Neural crest cell (in vitro differentiated cells): ENCODE data around the gene FBXL7. TPM values are rescaled to one million over a fixed set of nuclear protein-coding genes. Genes with fewer than 3 reads are reported as not detected.
"Not testable (repeated sequence)": the region's sequence is repeated elsewhere in the genome, so short reads cannot be mapped to it uniquely, and the experiment has no call there.

ENCODE experiments used
- DNase-seq: peaks from one replicate; pipeline ENCODE4 v3.0.0; 2021; ENCODE audit warnings: low read depth, mixed read lengths, low spot score
- H3K27ac Mint-ChIP-seq: one replicate; pipeline ENCODE4 v1.8.0; 2021; ENCODE audit warnings: mild to moderate bottlenecking, mixed read lengths; ENCODE audit not compliant: unreplicated experiment
- H3K27me3 Mint-ChIP-seq: 2 replicates; pipeline ENCODE4 v1.8.0; 2021; ENCODE audit warnings: low read depth, mild to moderate bottlenecking, mixed read lengths
- H3K36me3 Mint-ChIP-seq: 2 replicates; pipeline ENCODE4 v1.8.0; 2021; ENCODE audit warnings: low read depth, mild to moderate bottlenecking, mixed read lengths
- H3K4me1 Mint-ChIP-seq: 2 replicates; pipeline ENCODE4 v1.8.0; 2021; ENCODE audit warnings: mixed read lengths
- H3K4me3 Mint-ChIP-seq: one replicate; pipeline ENCODE4 v1.8.0; 2021; ENCODE audit warnings: mild to moderate bottlenecking, mixed read lengths
- H3K9me3 Mint-ChIP-seq: 2 replicates; pipeline ENCODE4 v1.8.0; 2021; ENCODE audit warnings: mixed read lengths
- total RNA-seq: library from RNA; stranded (reverse); gene quantifications from 2 replicates; pipeline ENCODE4 v1.2.1, GENCODE V29; 2021
- TF ChIP-seq, protein P1 (sequence below): fragments of 200-600 bp; sonication (generic); conservative IDR thresholded peaks from 2 replicates; pipeline ENCODE4 v1.5.0; 2021; ENCODE audit warnings: antibody characterized with exemption, mild to moderate bottlenecking

FBXL7 gene
- total RNA-seq, 1 donor from 2014 or later = 20.8 TPM

DNA sequence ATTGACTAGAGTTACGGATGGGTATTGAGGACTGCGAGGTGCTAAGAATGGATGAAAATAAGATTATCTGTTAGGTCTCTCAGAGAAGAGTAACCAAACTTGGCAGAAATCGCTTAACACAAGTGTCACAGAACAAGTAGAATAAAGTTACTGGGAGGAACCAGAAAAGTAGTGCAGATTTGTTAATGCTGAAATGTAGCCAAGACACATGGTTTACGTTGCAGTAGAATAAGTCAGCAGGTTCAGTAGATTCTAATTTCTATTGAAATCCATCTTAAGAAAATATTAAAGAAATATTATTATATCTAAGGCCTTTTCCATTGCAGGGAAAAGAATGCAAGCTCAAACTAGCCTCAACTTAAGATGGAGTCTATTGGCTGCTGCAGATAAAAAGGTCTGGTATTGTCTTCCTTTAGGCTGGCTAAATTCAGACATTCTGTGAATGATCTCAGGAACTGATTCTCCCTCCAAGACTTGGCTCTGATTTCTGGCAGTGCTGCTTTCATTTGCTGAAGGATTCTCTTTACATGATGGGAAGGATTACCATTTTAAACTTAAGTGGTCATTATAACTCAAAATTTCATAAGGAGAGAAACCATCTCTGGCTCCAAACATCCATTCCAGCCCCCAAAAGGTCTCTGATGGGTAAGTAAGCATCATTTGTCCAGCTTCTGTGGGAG, 364.7 kb downstream of the FBXL7 start:
- peaks cover 15% of the 10 kb centered on the region for H3K36me3 Mint-ChIP-seq
- DNase-seq = no peak
- H3K4me3 Mint-ChIP-seq = no peak overlapping the region
- peaks cover 20% of the 10 kb centered on the region for H3K9me3 Mint-ChIP-seq
- TF ChIP-seq, protein P1, sequence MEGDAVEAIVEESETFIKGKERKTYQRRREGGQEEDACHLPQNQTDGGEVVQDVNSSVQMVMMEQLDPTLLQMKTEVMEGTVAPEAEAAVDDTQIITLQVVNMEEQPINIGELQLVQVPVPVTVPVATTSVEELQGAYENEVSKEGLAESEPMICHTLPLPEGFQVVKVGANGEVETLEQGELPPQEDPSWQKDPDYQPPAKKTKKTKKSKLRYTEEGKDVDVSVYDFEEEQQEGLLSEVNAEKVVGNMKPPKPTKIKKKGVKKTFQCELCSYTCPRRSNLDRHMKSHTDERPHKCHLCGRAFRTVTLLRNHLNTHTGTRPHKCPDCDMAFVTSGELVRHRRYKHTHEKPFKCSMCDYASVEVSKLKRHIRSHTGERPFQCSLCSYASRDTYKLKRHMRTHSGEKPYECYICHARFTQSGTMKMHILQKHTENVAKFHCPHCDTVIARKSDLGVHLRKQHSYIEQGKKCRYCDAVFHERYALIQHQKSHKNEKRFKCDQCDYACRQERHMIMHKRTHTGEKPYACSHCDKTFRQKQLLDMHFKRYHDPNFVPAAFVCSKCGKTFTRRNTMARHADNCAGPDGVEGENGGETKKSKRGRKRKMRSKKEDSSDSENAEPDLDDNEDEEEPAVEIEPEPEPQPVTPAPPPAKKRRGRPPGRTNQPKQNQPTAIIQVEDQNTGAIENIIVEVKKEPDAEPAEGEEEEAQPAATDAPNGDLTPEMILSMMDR = no peak
- H3K27me3 Mint-ChIP-seq = no peaks in the 10 kb centered on the region
- H3K4me1 Mint-ChIP-seq = peaks cover 14% of the 10 kb centered on the region
- no peak overlapping the region for H3K27ac Mint-ChIP-seq

DNA sequence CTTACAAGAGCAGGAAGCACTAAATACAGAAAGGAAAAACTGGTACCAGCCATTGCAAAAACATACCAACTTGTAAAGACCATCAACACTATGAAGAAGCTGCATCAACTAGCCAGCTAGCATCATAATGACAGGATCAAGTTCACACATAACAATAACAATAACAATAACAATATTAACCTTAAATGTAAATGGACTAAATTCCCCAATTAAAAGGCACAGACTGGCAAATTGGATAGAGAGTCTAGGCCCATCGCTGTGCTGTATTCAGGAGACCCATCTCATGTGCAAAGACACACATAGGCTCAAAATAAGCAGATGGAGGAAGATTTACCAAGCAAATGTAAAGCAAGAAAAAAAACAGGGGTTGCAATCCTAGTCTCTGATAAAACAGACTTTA, 372.3 kb downstream of the FBXL7 start:
- H3K4me3 Mint-ChIP-seq, H3K27me3 Mint-ChIP-seq, DNase-seq, H3K4me1 Mint-ChIP-seq, H3K27ac Mint-ChIP-seq: not testable (repeated sequence)
- peaks cover 43% of the 10 kb centered on the region for H3K36me3 Mint-ChIP-seq
- peaks cover 38% of the 10 kb centered on the region for H3K9me3 Mint-ChIP-seq

DNA sequence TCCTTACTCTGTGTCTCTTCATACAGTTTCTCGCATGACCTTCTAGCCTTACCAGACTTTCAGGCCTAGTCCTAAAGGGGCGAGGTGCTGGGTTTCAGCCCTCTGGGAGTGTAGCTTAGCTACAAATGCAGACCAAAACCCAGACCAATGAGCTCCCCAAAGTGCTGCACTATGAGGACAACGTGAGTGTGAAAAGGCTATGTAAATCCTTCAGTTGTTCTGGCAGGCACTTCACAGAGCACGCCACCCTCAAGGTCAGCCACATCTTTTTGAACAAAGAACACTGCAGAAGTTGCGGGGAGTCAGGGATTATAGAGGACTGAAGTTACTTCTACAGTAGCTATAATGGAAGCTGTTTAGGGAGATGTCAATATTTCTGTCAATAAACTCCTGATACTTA, 377.9 kb downstream of the FBXL7 start:
- no peak for DNase-seq
- peaks cover 4% of the 10 kb centered on the region for H3K4me1 Mint-ChIP-seq
- H3K36me3 Mint-ChIP-seq = peaks cover 21% of the 10 kb centered on the region
- TF ChIP-seq, protein P1 = no peak
- H3K27me3 Mint-ChIP-seq = no peaks in the 10 kb centered on the region
- H3K4me3 Mint-ChIP-seq = no peak overlapping the region
- H3K9me3 Mint-ChIP-seq = peaks cover 26% of the 10 kb centered on the region
- peak overlapping the region; percentile 35 for H3K27ac Mint-ChIP-seq

DNA sequence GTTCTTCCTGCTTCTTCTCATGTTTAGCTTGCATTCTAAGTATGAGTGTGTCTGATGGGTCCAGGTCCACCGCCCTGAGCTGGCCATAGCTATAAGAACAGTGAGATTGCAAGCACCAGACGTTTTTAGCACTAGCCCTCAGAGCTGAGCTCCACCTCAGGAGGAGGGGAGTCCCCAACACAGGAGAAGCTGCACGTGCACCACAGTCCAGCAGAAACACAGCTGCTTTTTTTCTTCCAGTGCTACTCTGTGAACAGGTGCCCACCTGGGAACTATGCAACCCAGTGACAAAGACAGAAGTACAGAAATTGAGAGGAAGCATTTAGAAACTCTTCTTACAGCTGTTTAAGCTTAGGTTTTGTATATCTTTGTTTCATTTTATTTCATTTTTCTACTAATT, 380.2 kb downstream of the FBXL7 start:
- DNase-seq = no peak
- Mint-ChIP-seq H3K27ac (no peak overlapping the region), H3K36me3 (peaks cover 8% of the 10 kb centered on the region), H3K27me3 (no peaks in the 10 kb centered on the region), H3K4me3 (no peak overlapping the region), H3K9me3 (peaks cover 11% of the 10 kb centered on the region), H3K4me1 (peaks cover 4% of the 10 kb centered on the region)
- TF ChIP-seq, protein P1 = no peak

DNA sequence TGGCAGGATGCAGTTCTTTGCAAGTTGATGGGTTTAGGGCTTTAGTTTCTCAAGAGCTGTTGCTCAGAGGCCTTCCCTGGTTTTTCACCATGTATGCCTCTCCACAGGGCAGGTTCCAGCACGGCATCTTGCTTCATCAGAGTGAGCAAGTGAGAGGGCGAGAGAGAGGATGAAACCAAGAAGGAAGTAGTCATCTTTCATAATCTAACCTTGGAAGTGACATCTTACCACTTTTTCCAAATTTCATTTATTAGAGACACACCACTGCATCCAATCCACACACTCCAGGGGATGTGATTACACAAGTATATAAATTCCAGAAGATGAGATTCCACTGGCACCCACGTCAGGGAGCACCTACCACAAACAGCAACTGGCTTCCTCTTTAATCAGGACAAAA, 385.2 kb downstream of the FBXL7 start:
- Mint-ChIP-seq H3K9me3 (peaks cover 8% of the 10 kb centered on the region), H3K36me3 (peaks cover 6% of the 10 kb centered on the region), H3K27ac (no peak overlapping the region), H3K4me3 (no peak overlapping the region), H3K4me1 (no peaks in the 10 kb centered on the region), H3K27me3 (no peaks in the 10 kb centered on the region)
- DNase-seq = no peak
- TF ChIP-seq, protein P1 = no peak

DNA sequence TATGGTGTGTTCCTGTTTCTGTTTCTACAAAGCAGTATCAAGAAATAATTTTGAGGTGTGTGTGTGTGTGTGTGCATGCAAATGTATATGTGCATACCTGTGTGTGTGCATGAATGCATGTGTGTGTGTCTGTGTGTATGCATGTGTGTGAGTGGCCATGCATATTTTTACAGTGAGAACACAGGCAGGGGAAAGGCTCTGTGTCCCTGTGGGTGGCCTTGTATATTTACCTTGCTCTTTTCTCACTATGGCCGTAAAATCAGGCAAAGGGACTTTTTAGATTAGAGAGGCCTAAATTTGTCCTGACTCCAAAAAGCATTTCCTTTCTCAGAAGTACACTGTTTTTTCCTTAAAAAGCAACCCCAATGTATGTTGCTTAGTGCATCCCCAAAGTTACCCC, 386.2 kb downstream of the FBXL7 start:
- no peaks in the 10 kb centered on the region for H3K4me1 Mint-ChIP-seq
- no peak for DNase-seq
- no peaks in the 10 kb centered on the region for H3K27me3 Mint-ChIP-seq
- peaks cover 6% of the 10 kb centered on the region for H3K36me3 Mint-ChIP-seq
- TF ChIP-seq, protein P1 = no peak
- H3K4me3 Mint-ChIP-seq = no peak overlapping the region
- no peak overlapping the region for H3K27ac Mint-ChIP-seq
- peaks cover 7% of the 10 kb centered on the region for H3K9me3 Mint-ChIP-seq
